K562 (cell line): ENCODE data around the gene WWTR1. TPM values are rescaled to one million over a fixed set of nuclear protein-coding genes. Genes with fewer than 3 reads are reported as not detected.

Source experiments
- ATAC-seq: fragments of 200-7000 bp; cut with Tn5 transposase; 3 replicates; pipeline ENCODE4 v1.9.1; 2020; ENCODE audit warnings: moderate library complexity
- BruUV-seq: library from RNA; stranded (reverse); fragments of 400-500 nt; replicated peaks from 2 replicates; lab custom pipeline; 2021; lab: Mats Ljungman, UMichigan
- CTCF ChIA-PET: fragments of 300-600 bp; formaldehyde crosslinking; extraction: SDS; loops from one replicate; lab custom pipeline; 2021; ENCODE audit warnings: low intra/inter-chr PET ratio; lab: Yijun Ruan, JAX
- POLR2A ChIA-PET: fragments of 300-600, 350-650 bp; sonication (Branson Sonifier 250); formaldehyde crosslinking; extraction: SDS; loops from one replicate; lab custom pipeline; 2021; ENCODE audit warnings: antibody characterized with exemption, inconsistent platforms; lab: Yijun Ruan, JAX
- DNase-seq, 4 experiments: peaks; one replicate each; pipeline versions ENCODE4 v3.0.0 to v3.0.0-alpha.2; 2011 to 2018; ENCODE audit warnings: low spot score in 3 of 4, mixed read lengths in 3 of 4; ENCODE audit errors: extremely low read depth in 1 of 4
- FAIRE-seq: peaks from 2 replicates; lab custom pipeline; 2011; peaks lifted over from hg19 to GRCh38; lab: Jason Lieb, UNC
- H2AFZ ChIP-seq: 2 replicates; pipeline ENCODE4 v1.6.0; 2011; ENCODE audit warnings: low read depth, low read length, control low read depth, inconsistent platforms
- H3K27ac ChIP-seq: fragments of 200-600 bp; 3 replicates; pipeline ENCODE4 v1.8.0; 2011; ENCODE audit warnings: low read depth, mild to moderate bottlenecking, control low read depth, inconsistent platforms, low read length, moderate library complexity, mixed read lengths; ENCODE audit errors: extremely low read depth
- H3K27me3 ChIP-seq, 2 experiments: fragments of 300-600 bp in 1 of 2; 2 replicates in 1 of 2; 3 replicates in 1 of 2; pipeline versions ENCODE4 v1.6.0 to v1.8.0; 2011; ENCODE audit warnings: inconsistent platforms in 2 of 2, low read length in 2 of 2, mild to moderate bottlenecking in 1 of 2, mixed read lengths in 1 of 2, moderate library complexity in 1 of 2; ENCODE audit not compliant: control insufficient read depth in 2 of 2, insufficient read depth in 2 of 2
- H3K36me3 ChIP-seq: fragments of 300-600 bp; 3 replicates; pipeline ENCODE4 v1.8.0; 2011; ENCODE audit warnings: mild to moderate bottlenecking, low read length, inconsistent platforms; ENCODE audit not compliant: control insufficient read depth, insufficient read depth
- H3K4me1 ChIP-seq, 2 experiments: fragments of 200-600 bp in 1 of 2; replicated peaks in 1 of 2; 2 replicates in 1 of 2; 3 replicates in 1 of 2; pipeline versions ENCODE4 v1.5.1 to v1.8.0; 2011; ENCODE audit warnings: inconsistent platforms in 2 of 2, low read length in 2 of 2, mild to moderate bottlenecking in 1 of 2, mixed read lengths in 1 of 2, moderate library complexity in 1 of 2; ENCODE audit not compliant: control insufficient read depth in 2 of 2, insufficient read depth in 2 of 2
- H3K4me2 ChIP-seq: 2 replicates; pipeline ENCODE4 v1.6.1; 2011; ENCODE audit warnings: low read length, control low read depth, inconsistent platforms, mixed read lengths; ENCODE audit not compliant: insufficient read depth
- H3K4me3 ChIP-seq: fragments of 200-600 bp; sonication (generic), shearing (Covaris generic); 2 replicates; pipeline ENCODE4 v1.5.1; 2016; ENCODE audit warnings: control low read depth, inconsistent platforms
- H3K79me2 ChIP-seq: fragments of 200-600 bp; 3 replicates; pipeline ENCODE4 v1.8.0; 2011; ENCODE audit warnings: low read length, inconsistent platforms; ENCODE audit not compliant: control insufficient read depth, insufficient read depth
- H3K9ac ChIP-seq, 2 experiments: 2 replicates each; pipeline versions ENCODE4 v1.6.0 to v1.6.1; 2011; ENCODE audit warnings: low read depth in 2 of 2, low read length in 2 of 2, control low read depth in 1 of 2, inconsistent platforms in 1 of 2, mild to moderate bottlenecking in 1 of 2, mixed read lengths in 1 of 2; ENCODE audit not compliant: insufficient read depth in 1 of 2
- H3K9me1 ChIP-seq: one replicate; pipeline ENCODE4 v1.6.0; 2011; ENCODE audit warnings: inconsistent platforms, mild to moderate bottlenecking, low read length, moderate library complexity; ENCODE audit not compliant: control insufficient read depth, insufficient read depth
- H3K9me3 ChIP-seq: replicated peaks from 2 replicates; pipeline ENCODE4 v1.5.1; 2011; ENCODE audit warnings: low read depth, low read length, inconsistent platforms; ENCODE audit not compliant: control insufficient read depth, insufficient read depth
- H4K20me1 ChIP-seq: replicated peaks from 2 replicates; pipeline ENCODE4 v1.6.1; 2011; ENCODE audit warnings: low read length, inconsistent platforms, mixed read lengths; ENCODE audit not compliant: control insufficient read depth, insufficient read depth
- ELF1 ChIP-seq: fragments of 200-800 bp; sonication (Bioruptor generic); IDR thresholded peaks from 2 replicates; pipeline ENCODE4 v1.6.1; 2016; ENCODE audit warnings: missing genetic modification characterization, missing compliant biosample characterization
- MCM7 ChIP-seq, 2 experiments: fragments of 450-650 bp; IDR thresholded peaks; 2 replicates each; pipeline ENCODE4 v1.6.1; 2016 to 2018
- NR3C1 ChIP-seq: sonication (generic); formaldehyde crosslinking; IDR thresholded peaks from 2 replicates; pipeline ENCODE4 v1.8.1; 2022; ENCODE audit warnings: missing genetic modification reagents
- SMC3 ChIP-seq: conservative IDR thresholded peaks from 2 replicates; pipeline ENCODE4 v1.6.1; 2011; ENCODE audit warnings: low read depth, low read length, improper control_type of control experiment; ENCODE audit not compliant: insufficient read depth
- WGBS: fragments of 100-300 bp; shearing (Covaris generic); methylation state at CpG from one replicate; pipeline ENCODE4 v1.1.6; 2016; ENCODE audit warnings: low coverage, mixed read lengths; ENCODE audit not compliant: insufficient coverage; ENCODE audit errors: missing lambda C conversion rate; 5-methylcytosine and 5-hydroxymethylcytosine counted together
- in situ Hi-C: fragments of 300-500 bp; cut with MboI; formaldehyde crosslinking; loops from 4 replicates; pipeline ENCODE4 v1.15.0; 2018; ENCODE audit warnings: inconsistent platforms, mixed read lengths
- intact Hi-C: fragments of 100-400 bp; cut with micrococcal nuclease; formaldehyde crosslinking; loops from 2 replicates; pipeline ENCODE4 v1.14.2; 2022
- polyA plus RNA-seq, 8 experiments: library from polyadenylated mRNA; depleted of rRNA in 4 of 8; stranded (reverse) in 5 of 8; unstranded in 3 of 8; fragments of >200 nt; fragmentation: Nextera tagmentation in 2 of 8; fragmentation: Illumina TruSeq in 1 of 8; extraction: Ambion mirVana in 2 of 8; extraction: Trizol in 1 of 8; gene quantifications; 2 replicates each; pipeline versions ENCODE4 v1.2.1 to v1.2.3, GENCODE V29; 2011 to 2014; ENCODE audit warnings: inconsistent platforms in 1 of 8, missing spikeins in 1 of 8
- total RNA-seq, 7 experiments: library from RNA; depleted of rRNA in 6 of 7; stranded (reverse); fragments of >200 nt in 6 of 7; fragmentation: Illumina TruSeq in 2 of 7; extraction: Trizol in 2 of 7; gene quantifications; 2 replicates each; pipeline versions ENCODE4 v1.2.1 to v1.2.3, GENCODE V29; 2011 to 2021; ENCODE audit warnings: low replicate concordance in 1 of 7

Gene WWTR1
- total and polyA plus RNA-seq, 9 of the 15 experiments (the other 6 are each of a cell fraction or from before 2014, with no cell fraction given), result 0.04 to 1.5 (median 0.60) TPM

- intact Hi-C loops, result no loop called here
- Histone ChIP-seq H3K4me2 (no peak overlapping the region), H2AFZ (no peak overlapping the region), H3K4me3 (no peak overlapping the region), H3K27ac (no peak overlapping the region), H3K9ac (no peak overlapping the region), H3K79me2 (no peaks in the 10 kb centered on the region), H3K9me1 (no peaks in the 10 kb centered on the region), H3K36me3 (no peaks in the 10 kb centered on the region), H3K4me1 (no peaks in the 10 kb centered on the region), H4K20me1 (no peaks in the 10 kb centered on the region), H3K27me3 (peaks cover 0 to 4% of the 10 kb centered on the region in 2 experiments; a peak in 2 of 5 replicates), H3K9me3 (no peaks in the 10 kb centered on the region)
- WGBS, result 0% methylated on average over 6 of the region's 7 CpGs
- ChIA-PET CTCF (no interaction called here), POLR2A (no interaction called here)
- ATAC-seq (no peak), FAIRE-seq (no peak), DNase-seq (no peak)
- TF ChIP-seq ELF1 (tag), result no peak
- no peak for TF ChIP-seq NR3C1 (CRISPR knock-in tag)
- in situ Hi-C loops, result no loop called here
- no TSS peak for BruUV-seq
Observed at GRCh38 chr3:149678351-149678950, 20.6 kb upstream of the WWTR1 start.

DNA sequence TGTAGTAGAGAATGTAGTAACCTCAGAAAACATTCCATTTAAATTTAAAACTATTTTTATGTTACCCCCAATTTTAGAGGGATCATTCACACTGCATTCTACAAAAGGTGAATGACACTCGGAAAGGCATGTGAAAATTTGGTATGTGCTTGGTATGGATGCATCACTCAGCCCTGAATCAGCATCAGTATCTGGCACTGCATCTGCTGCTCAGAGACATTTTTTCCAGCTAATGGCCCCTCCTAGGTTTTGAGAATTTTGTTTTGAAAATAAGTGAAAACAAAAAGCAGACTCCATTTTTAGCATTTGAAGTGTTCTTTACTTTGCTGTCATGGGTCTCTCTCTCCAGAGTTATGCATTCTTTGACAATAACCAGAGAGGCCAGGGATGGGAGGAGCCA is 15.6 kb upstream of the WWTR1 start:
- ATAC-seq (no peak), FAIRE-seq (no peak), DNase-seq (no peak)
- TF ChIP-seq SMC3 (no peak), MCM7 (IDR thresholded peaks at IDR 0.05) (no peak)
- WGBS, result 17% methylated on average over 1 of the region's 1 CpG
- Histone ChIP-seq H3K9me3 (no peaks in the 10 kb centered on the region), H3K9ac (no peak overlapping the region), H3K4me1 (no peaks in the 10 kb centered on the region; a peak in 1 of 5 replicates), H3K4me2 (no peak overlapping the region), H3K27ac (no peak overlapping the region), H3K79me2 (no peaks in the 10 kb centered on the region), H3K36me3 (no peaks in the 10 kb centered on the region), H3K27me3 (peaks cover 0 to 8% of the 10 kb centered on the region in 2 experiments; a peak in 2 of 5 replicates), H2AFZ (no peak overlapping the region), H3K9me1 (no peaks in the 10 kb centered on the region), H3K4me3 (no peak overlapping the region), H4K20me1 (no peaks in the 10 kb centered on the region)
- POLR2A ChIA-PET, result no interaction called here
- in situ Hi-C loops (no loop called here), intact Hi-C loops (no loop called here)
- CTCF ChIA-PET, result no interaction called here
- BruUV-seq, result no TSS peak
